HG02642 (cell line): Measurements from ENCODE around the gene DNAI1.
A peak's percentile ranks its signal among the peaks of the same experiment; 100 is the strongest.
"Not testable (repeated sequence)": the region's sequence is repeated elsewhere in the genome, so short reads cannot be mapped to it uniquely, and the experiment has no call there.

Experiments
- ATAC-seq: cut with Tn5 transposase; IDR thresholded peaks from one replicate; pipeline ENCODE4 v1.9.1; 2021; ENCODE audit warnings: mild to moderate bottlenecking; ENCODE audit not compliant: unreplicated experiment, poor library complexity

The DNAI1 gene

GRCh38 chr9:34458013-34458958 lies at the start of gene DNAI1, which contains the start of gene FAM219A:
DNAI1 (plus strand) TSS chr9:34458805; CDS start chr9:34459006, 201 bp downstream.
FAM219A (minus strand) TSS chr9:34458570; CDS start chr9:34458263, 307 bp downstream.
- peak; percentile 98 for ATAC-seq

- no peak for ATAC-seq
Measured at GRCh38 chr9:34409154-34409553, 49.5 kb upstream of the DNAI1 start.

- ATAC-seq: no peak
Measured at GRCh38 chr9:34412336-34412735, 46.3 kb upstream of the DNAI1 start.

- no peak for ATAC-seq
Measured at GRCh38 chr9:34413231-34413852, 45.3 kb upstream of the DNAI1 start.

GRCh38 chr9:34417734-34418133 lies 40.9 kb upstream of the DNAI1 start:
- no peak for ATAC-seq

GRCh38 chr9:34419716-34420504 lies 38.7 kb upstream of the DNAI1 start:
- ATAC-seq: no peak

GRCh38 chr9:34426347-34427074 lies 32.1 kb upstream of the DNAI1 start:
- ATAC-seq: no peak

GRCh38 chr9:34428325-34428958 lies 30.2 kb upstream of the DNAI1 start:
- no peak for ATAC-seq

GRCh38 chr9:34430843-34431437 lies 27.7 kb upstream of the DNAI1 start:
- no peak for ATAC-seq

- no peak for ATAC-seq
Measured at GRCh38 chr9:34431667-34432066, 26.9 kb upstream of the DNAI1 start.

GRCh38 chr9:34437006-34437925 lies 21.3 kb upstream of the DNAI1 start:
- ATAC-seq: no peak

GRCh38 chr9:34437926-34438307 lies 20.7 kb upstream of the DNAI1 start:
- not testable (repeated sequence) for ATAC-seq

- ATAC-seq: not testable (repeated sequence)
Measured at GRCh38 chr9:34438465-34438864, 20.1 kb upstream of the DNAI1 start.

- ATAC-seq: no peak
Measured at GRCh38 chr9:34440017-34440416, 18.6 kb upstream of the DNAI1 start.

- no peak for ATAC-seq
Measured at GRCh38 chr9:34442770-34443169, 15.8 kb upstream of the DNAI1 start.

- no peak for ATAC-seq
Measured at GRCh38 chr9:34443533-34443932, 15.1 kb upstream of the DNAI1 start.

- no peak for ATAC-seq
Measured at GRCh38 chr9:34443976-34444375, 14.6 kb upstream of the DNAI1 start.

GRCh38 chr9:34446468-34446891 lies 12.1 kb upstream of the DNAI1 start:
- no peak for ATAC-seq
